Heart right ventricle (tissue), 16 donors: ENCODE results near the gene NEURL2. TPM values are rescaled to one million over a fixed set of nuclear protein-coding genes. Genes with fewer than 3 reads are reported as not detected.

Experiments used
- ATAC-seq, 8 donors: fragments of 200-7000 bp; cut with Tn5 transposase; one replicate each; pipeline ENCODE4 v1.9.1; 2020; ENCODE audit warnings: mild to moderate bottlenecking in 8 of 8, moderate library complexity in 8 of 8, moderate number of reproducible peaks in 1 of 8
- DNase-seq, 2 donors: peaks; one replicate each; pipeline ENCODE4 v3.0.0-alpha.2; 2020
- H3K27ac ChIP-seq, 10 donors: fragments of 200-600 bp; sonication (generic) in 2 of 10; one replicate each; pipeline versions ENCODE4 v1.5.0 to v1.8.0; 2020 to 2022; ENCODE audit warnings: mild to moderate bottlenecking in 3 of 10
- H3K27me3 ChIP-seq, 7 donors: fragments of 200-600 bp; one replicate each; pipeline ENCODE4 v1.8.0; 2021 to 2022; ENCODE audit warnings: mild to moderate bottlenecking in 2 of 7
- H3K36me3 ChIP-seq, 9 donors: fragments of 200-600 bp; sonication (generic) in 1 of 9; one replicate each; pipeline versions ENCODE4 v1.5.0 to v1.8.0; 2020 to 2022; ENCODE audit warnings: mild to moderate bottlenecking in 2 of 9
- H3K4me1 ChIP-seq, 9 donors: fragments of 200-600 bp; sonication (generic) in 1 of 9; one replicate each; pipeline versions ENCODE4 v1.5.0 to v1.8.0; 2020 to 2022; ENCODE audit warnings: mild to moderate bottlenecking in 4 of 9
- H3K4me3 ChIP-seq, 10 donors: fragments of 200-600 bp; sonication (generic) in 2 of 10; one replicate each; pipeline versions ENCODE4 v1.5.0 to v1.8.0; 2020 to 2022; ENCODE audit warnings: mild to moderate bottlenecking in 7 of 10, moderate library complexity in 2 of 10
- H3K9me3 ChIP-seq, 11 donors: fragments of 200-600 bp in 10 of 11; sonication (generic) in 2 of 11; one replicate each; pipeline versions ENCODE4 v1.5.0 to v1.8.0; 2013 to 2022; ENCODE audit warnings: mild to moderate bottlenecking in 2 of 11, control low read depth in 1 of 11, moderate library complexity in 1 of 11
- WGBS, 2 donors: extraction: QIAGEN DNeasy Blood & Tissue Kit; methylation state at CpG; one replicate each; pipeline ENCODE4 v1.1.7; 2013; ENCODE audit warnings: inconsistent platforms in 1 of 2; 5-methylcytosine and 5-hydroxymethylcytosine counted together
- intact Hi-C, 10 donors: fragments of 100-400 bp; cut with DNase I; formaldehyde crosslinking; loops; one replicate each; pipeline versions ENCODE4 v1.11.1 to v1.14.2; 2022
- long read RNA-seq, 3 donors: library from polyadenylated mRNA; unstranded; transcript quantifications; one replicate each; pipeline ENCODE4 v2.0.0, GENCODE V29; 2020 to 2021
- polyA plus RNA-seq, 2 donors: library from polyadenylated mRNA; stranded (reverse); fragments of 200-250 nt; gene quantifications; one replicate each; pipeline ENCODE4 v1.2.3, GENCODE V29; 2013
- total RNA-seq, 10 donors: library from RNA; stranded (reverse); fragmentation: NEBNext Ultra II Directional in 3 of 10; extraction: Animal tissue kit (Norgen Biotek cat#: 25700) in 3 of 10; gene quantifications; one replicate each; pipeline versions ENCODE4 v1.2.1 to v1.2.4, GENCODE V29; 2021 to 2023
- TF ChIP-seq, protein P1 (sequence below), 9 donors: fragments of 200-600 bp; sonication (generic) in 2 of 9; IDR thresholded peaks; one replicate each; pipeline versions ENCODE4 v1.5.0 to v1.8.0; 2021 to 2022; ENCODE audit warnings: antibody characterized with exemption in 9 of 9, mild to moderate bottlenecking in 5 of 9, moderate library complexity in 1 of 9
- donor health status: Arrhythmogenic right ventricular cardiomyopathy.
- donor health status: ischemic (EF 13 %, LVEDD 7.1; RV severe dilation, severe dysfunction).
- donor health status: healthy with polysubstance abuse.
- donor health status: DM: no; HTN: yes; CAD: no.
- donor health status: DM: no; HTN: no; CAD: no.
- donor health status: ischemic (EF 25% LVEDD 6.9; RV normal size, moderate dysfunction).
- donor health status: ischemic (EF 25% LVEDD 5.7; RV mildly dilated, moderate dysfunction).
- donor health status: healthy.
- donor health status: DM: yes; HTN: yes; CAD: no.
- donor health status: Ischemic cardiomyopathy.
- donor health status: ischemic (EF 35%, LVEDD 5.7; RV mildly dilated, moderate dysfunction).
- donor health status: nonischemic (EF 11% LVEDD 7.7; RV severe dilation, severe dysfunction).
- donor health status: DM: yes; HTN: yes; CAD: no.
- donor health status: PGD.
- donor health status: ischemic (EF 29% LVEDD 5.4; RV normal size, mild dysfunction).
- donor health status: nonischemic (EF 23%, LVEDD 6.1; RV moderate dilation, normal function).

Gene NEURL2, protein sequence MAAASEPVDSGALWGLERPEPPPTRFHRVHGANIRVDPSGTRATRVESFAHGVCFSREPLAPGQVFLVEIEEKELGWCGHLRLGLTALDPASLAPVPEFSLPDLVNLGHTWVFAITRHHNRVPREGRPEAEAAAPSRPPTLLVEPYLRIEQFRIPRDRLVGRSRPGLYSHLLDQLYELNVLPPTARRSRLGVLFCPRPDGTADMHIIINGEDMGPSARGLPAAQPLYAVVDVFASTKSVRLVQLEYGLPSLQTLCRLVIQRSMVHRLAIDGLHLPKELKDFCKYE
- total RNA-seq = 10 to 100 TPM in 1 of 10 donors, 1 to 10 TPM in 9; 6.2 to 11.1 (median 8.3) TPM
- polyA plus RNA-seq = 1 to 10 TPM; 3.3 to 7.2 TPM
- long read RNA-seq, donor 1, transcript NEURL2-201 (2 exons, 1,278 nt) = major isoform, 8 of 11 reads
- long read RNA-seq, donor 1, partial matches to known transcripts = 0 of 11 reads
- long read RNA-seq, donor 1, other reads (novel, unspliced or antisense) = 3 of 11 reads
- long read RNA-seq, donor 2, transcript NEURL2-201 (2 exons, 1,278 nt) = major isoform, 13 of 18 reads
- long read RNA-seq, donor 2, partial matches to known transcripts = 0 of 18 reads
- long read RNA-seq, donor 2, other reads (novel, unspliced or antisense) = 3 of 18 reads
- long read RNA-seq, donor 3, partial matches to known transcripts = 0 of 8 reads
- long read RNA-seq, donor 3, other reads (novel, unspliced or antisense) = 3 of 8 reads

DNA sequence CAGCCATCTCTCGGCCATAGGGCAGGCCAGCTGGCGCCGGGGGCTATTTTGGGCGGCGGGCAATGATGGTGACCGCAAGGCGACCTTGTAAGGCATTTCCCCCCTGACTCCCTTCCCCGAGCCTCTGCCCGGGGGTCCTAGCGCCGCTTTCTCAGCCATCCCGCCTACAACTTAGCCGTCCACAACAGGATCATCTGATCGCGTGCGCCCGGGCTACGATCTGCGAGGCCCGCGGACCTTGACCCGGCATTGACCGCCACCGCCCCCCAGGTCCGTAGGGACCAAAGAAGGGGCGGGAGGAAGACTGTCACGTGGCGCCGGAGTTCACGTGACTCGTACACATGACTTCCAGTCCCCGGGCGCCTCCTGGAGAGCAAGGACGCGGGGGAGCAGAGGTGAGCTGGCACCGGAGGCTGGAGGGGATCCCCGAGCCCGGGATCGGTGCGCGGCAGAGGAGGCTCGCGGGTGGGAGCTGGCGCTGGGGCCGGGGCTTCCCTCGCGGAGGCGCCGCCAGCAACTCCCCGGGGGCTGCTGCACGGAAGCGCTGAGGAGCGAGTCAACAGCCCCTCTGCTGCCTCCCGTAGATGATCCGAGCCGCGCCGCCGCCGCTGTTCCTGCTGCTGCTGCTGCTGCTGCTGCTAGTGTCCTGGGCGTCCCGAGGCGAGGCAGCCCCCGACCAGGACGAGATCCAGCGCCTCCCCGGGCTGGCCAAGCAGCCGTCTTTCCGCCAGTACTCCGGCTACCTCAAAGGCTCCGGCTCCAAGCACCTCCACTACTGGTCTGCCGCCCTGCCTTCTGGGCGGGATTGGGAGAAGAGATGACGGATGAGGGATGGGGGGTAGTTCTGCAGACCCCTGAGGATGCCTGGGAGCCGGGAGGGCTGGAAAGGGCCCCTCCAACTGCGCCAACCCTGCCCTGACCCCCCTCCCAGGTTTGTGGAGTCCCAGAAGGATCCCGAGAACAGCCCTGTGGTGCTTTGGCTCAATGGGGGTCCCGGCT lies at the start of gene NEURL2, which contains the start of gene CTSA:
Gene NEURL2, minus strand, starts transcription at position 224 of the 999 bp plus-strand sequence. Its CDS starts 217 bp downstream, at position 7.
Gene CTSA, plus strand, starts transcription at position 351 of the 999 bp plus-strand sequence. Its CDS starts 234 bp downstream, at position 585.
- Histone ChIP-seq H3K9me3 (no peaks in the 10 kb centered on the region), H3K27me3 (no peaks in the 10 kb centered on the region), H3K27ac (peak within 1 kb of the TSS; percentile 78 to 97 (median 92)), H3K4me1 (peaks cover 10 to 47% (median 30%) of the 10 kb centered on the region in 9 donors), H3K36me3 (peaks cover 0 to 67% (median 32%) of the 10 kb centered on the region in 9 donors), H3K4me3 (peak within 1 kb of the TSS; percentile 69 to 88 (median 74))
- intact Hi-C loops = loop anchor here in 6 of 10 donors (2.0 to 10.0 kb wide), 5 partner anchors 20 to 80 kb away; partner anchors contain the start of gene PCIF1 (in 5 of the 6)
- WGBS, 2 donors = 0 to 1% methylated on average over 75 to 78 of the region's 78 CpGs
- TF ChIP-seq, protein P1, sequence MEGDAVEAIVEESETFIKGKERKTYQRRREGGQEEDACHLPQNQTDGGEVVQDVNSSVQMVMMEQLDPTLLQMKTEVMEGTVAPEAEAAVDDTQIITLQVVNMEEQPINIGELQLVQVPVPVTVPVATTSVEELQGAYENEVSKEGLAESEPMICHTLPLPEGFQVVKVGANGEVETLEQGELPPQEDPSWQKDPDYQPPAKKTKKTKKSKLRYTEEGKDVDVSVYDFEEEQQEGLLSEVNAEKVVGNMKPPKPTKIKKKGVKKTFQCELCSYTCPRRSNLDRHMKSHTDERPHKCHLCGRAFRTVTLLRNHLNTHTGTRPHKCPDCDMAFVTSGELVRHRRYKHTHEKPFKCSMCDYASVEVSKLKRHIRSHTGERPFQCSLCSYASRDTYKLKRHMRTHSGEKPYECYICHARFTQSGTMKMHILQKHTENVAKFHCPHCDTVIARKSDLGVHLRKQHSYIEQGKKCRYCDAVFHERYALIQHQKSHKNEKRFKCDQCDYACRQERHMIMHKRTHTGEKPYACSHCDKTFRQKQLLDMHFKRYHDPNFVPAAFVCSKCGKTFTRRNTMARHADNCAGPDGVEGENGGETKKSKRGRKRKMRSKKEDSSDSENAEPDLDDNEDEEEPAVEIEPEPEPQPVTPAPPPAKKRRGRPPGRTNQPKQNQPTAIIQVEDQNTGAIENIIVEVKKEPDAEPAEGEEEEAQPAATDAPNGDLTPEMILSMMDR (IDR thresholded peaks at IDR 0.05) = peak in 2 of 9 donors; percentile 11 to 21
- ATAC-seq (peak; percentile 88 to 96 (median 92)), DNase-seq (peak; percentile 94 to 95)

GRCh38 chr20:45940469-45940868 lies 49.5 kb upstream of the NEURL2 start:
- H3K27me3 ChIP-seq = no peaks in the 10 kb centered on the region
- WGBS, 2 donors = 91 to 94% methylated on average over 13 of the region's 13 CpGs

GRCh38 chr20:45940053-45940452 lies 49.0 kb upstream of the NEURL2 start:
- 92 to 97% methylated on average over 3 of the region's 3 CpGs for WGBS, 2 donors
- intact Hi-C loops = loop anchor here in 1 of 10 donors (10.0 kb wide), 1 partner anchor 55 kb away; the partner anchor contains the start of genes SPATA25 and ZSWIM1
- DNase-seq = no peak

More at GRCh38 chr20:45940469-45940868, 49.5 kb upstream of the NEURL2 start:
- peaks cover 0 to 86% (median 70%) of the 10 kb centered on the region in 9 donors for H3K36me3 ChIP-seq
- H3K4me1 ChIP-seq = peaks cover 0 to 44% (median 14%) of the 10 kb centered on the region in 9 donors
- H3K4me3 ChIP-seq = no peak overlapping the region
- no peaks in the 10 kb centered on the region for H3K9me3 ChIP-seq
- ATAC-seq (no peak), DNase-seq (no peak)
- intact Hi-C loops = loop anchor here in 1 of 10 donors (10.0 kb wide), 1 partner anchor 56 kb away; the partner anchor contains the start of genes SPATA25 and ZSWIM1
- TF ChIP-seq, protein P1 (IDR thresholded peaks at IDR 0.05) = no peak
- H3K27ac ChIP-seq = no peak overlapping the region

More at GRCh38 chr20:45940053-45940452, 49.0 kb upstream of the NEURL2 start:
- TF ChIP-seq, protein P1 (IDR thresholded peaks at IDR 0.05) = no peak
- Histone ChIP-seq H3K36me3 (peaks cover 0 to 82% (median 66%) of the 10 kb centered on the region in 9 donors), H3K4me3 (no peak overlapping the region), H3K4me1 (peaks cover 0 to 40% (median 14%) of the 10 kb centered on the region in 9 donors), H3K9me3 (no peaks in the 10 kb centered on the region), H3K27me3 (no peaks in the 10 kb centered on the region), H3K27ac (no peak overlapping the region)
- no peak for ATAC-seq
